Neutrophil (primary cell): Measurements from ENCODE around the gene SLC38A11.

ENCODE experiments used
- H3K27ac ChIP-seq: fragments of 200-600 bp; sonication (generic); 2 replicates; pipeline ENCODE4 v1.5.1; 2016; ENCODE audit warnings: mild to moderate bottlenecking, moderate library complexity
- H3K27me3 ChIP-seq: fragments of 200-600 bp; sonication (generic); 2 replicates; pipeline ENCODE4 v1.6.0; 2016; ENCODE audit warnings: mild to moderate bottlenecking
- H3K36me3 ChIP-seq: fragments of 200-600 bp; sonication (generic); 2 replicates; pipeline ENCODE4 v1.5.1; 2017
- H3K4me1 ChIP-seq, 2 experiments: fragments of 200-600 bp in 1 of 2; sonication (generic) in 1 of 2; 1 replicate in 1 of 2; 2 replicates in 1 of 2; pipeline versions ENCODE4 v1.5.1 to v1.6.1; 2013 to 2016; ENCODE audit warnings: low read depth in 1 of 2, low read length in 1 of 2, mild to moderate bottlenecking in 1 of 2, moderate library complexity in 1 of 2; ENCODE audit not compliant: control insufficient read depth in 1 of 2, insufficient read depth in 1 of 2
- H3K4me3 ChIP-seq, 2 experiments: fragments of 200-600 bp in 1 of 2; sonication (generic) in 1 of 2; 1 replicate in 1 of 2; 2 replicates in 1 of 2; pipeline ENCODE4 v1.5.1; 2013 to 2016; ENCODE audit warnings: low read depth in 1 of 2, low read length in 1 of 2, mild to moderate bottlenecking in 1 of 2, moderate library complexity in 1 of 2
- H3K9me3 ChIP-seq: fragments of 200-600 bp; sonication (generic); 2 replicates; pipeline ENCODE4 v1.5.1; 2016
- CTCF ChIP-seq: fragments of 200-600 bp; sonication (generic); IDR thresholded peaks from 2 replicates; pipeline ENCODE4 v1.5.1; 2016; ENCODE audit warnings: antibody characterized with exemption

The SLC38A11 gene

GRCh38 chr2:164847291-164847690 lies 108.0 kb downstream of the SLC38A11 start:
- H3K4me1 ChIP-seq = peaks cover under 1 to 7% of the 10 kb centered on the region in 2 experiments
- no peak for TF ChIP-seq CTCF
- H3K36me3 ChIP-seq = no peaks in the 10 kb centered on the region
- no peak overlapping the region for H3K27ac ChIP-seq
- H3K4me3 ChIP-seq = no peak overlapping the region
- H3K9me3 ChIP-seq = no peaks in the 10 kb centered on the region
- peaks cover 28% of the 10 kb centered on the region for H3K27me3 ChIP-seq

GRCh38 chr2:164846276-164846675 lies 109.0 kb downstream of the SLC38A11 start:
- Histone ChIP-seq H3K9me3 (no peaks in the 10 kb centered on the region), H3K4me1 (peaks cover 9 to 17% of the 10 kb centered on the region in 2 experiments), H3K27ac (no peak overlapping the region), H3K27me3 (peaks cover 38% of the 10 kb centered on the region), H3K4me3 (no peak overlapping the region), H3K36me3 (no peaks in the 10 kb centered on the region)
- no peak for TF ChIP-seq CTCF
